GM15510 (cell line): ENCODE results near the gene UBALD2.

Experiments used
- POLR2A ChIP-seq: IDR thresholded peaks from 3 replicates; pipeline ENCODE4 v1.6.1; 2011; ENCODE audit warnings: borderline replicate concordance; ENCODE audit not compliant: insufficient read length; ENCODE audit errors: extremely low read depth

The UBALD2 gene

GRCh38 chr17:76279742-76280287 lies 14.7 kb downstream of the UBALD2 start:
- no peak for TF ChIP-seq POLR2A

- TF ChIP-seq POLR2A: no peak
Observed at GRCh38 chr17:76280650-76281049, 15.5 kb downstream of the UBALD2 start.

- TF ChIP-seq POLR2A: no peak
Observed at GRCh38 chr17:76281573-76282371, 16.6 kb downstream of the UBALD2 start.

- TF ChIP-seq POLR2A: no peak
Observed at GRCh38 chr17:76292567-76292966, 27.4 kb downstream of the UBALD2 start.

- no peak for TF ChIP-seq POLR2A
Observed at GRCh38 chr17:76293106-76293505, 28.0 kb downstream of the UBALD2 start.

- TF ChIP-seq POLR2A: no peak
Observed at GRCh38 chr17:76296186-76296585, 31.0 kb downstream of the UBALD2 start.

- no peak for TF ChIP-seq POLR2A
Observed at GRCh38 chr17:76296889-76297288, 31.7 kb downstream of the UBALD2 start.

GRCh38 chr17:76297436-76297835 lies 32.3 kb downstream of the UBALD2 start:
- TF ChIP-seq POLR2A: no peak

GRCh38 chr17:76304226-76305134 lies 39.3 kb downstream of the UBALD2 start:
- no peak for TF ChIP-seq POLR2A

- no peak for TF ChIP-seq POLR2A
Observed at GRCh38 chr17:76307299-76307965, 42.3 kb downstream of the UBALD2 start.

GRCh38 chr17:76307966-76308338 lies 42.8 kb downstream of the UBALD2 start, which contains the start of gene QRICH2:
QRICH2 (minus strand) TSS chr17:76308276; CDS start chr17:76307998, 278 bp downstream.
- TF ChIP-seq POLR2A: no peak

- no peak for TF ChIP-seq POLR2A
Observed at GRCh38 chr17:76309461-76309860, 44.3 kb downstream of the UBALD2 start.

- TF ChIP-seq POLR2A: no peak
Observed at GRCh38 chr17:76312735-76313134, 47.6 kb downstream of the UBALD2 start.

GRCh38 chr17:76314392-76315227 lies 49.5 kb downstream of the UBALD2 start:
- TF ChIP-seq POLR2A: no peak
